Erythroblast (primary cell): Measurements from ENCODE around the gene SUSD6.

ENCODE experiments used
- GATA1 ChIP-seq: IDR thresholded peaks from 2 replicates; pipeline ENCODE4 v1.6.1; 2011; ENCODE audit warnings: low read depth, mild to moderate bottlenecking, control low read depth, low read length, moderate library complexity
- POLR2A ChIP-seq: IDR thresholded peaks from 2 replicates; pipeline ENCODE4 v1.6.1; 2011; ENCODE audit warnings: mild to moderate bottlenecking, low read length

DNA sequence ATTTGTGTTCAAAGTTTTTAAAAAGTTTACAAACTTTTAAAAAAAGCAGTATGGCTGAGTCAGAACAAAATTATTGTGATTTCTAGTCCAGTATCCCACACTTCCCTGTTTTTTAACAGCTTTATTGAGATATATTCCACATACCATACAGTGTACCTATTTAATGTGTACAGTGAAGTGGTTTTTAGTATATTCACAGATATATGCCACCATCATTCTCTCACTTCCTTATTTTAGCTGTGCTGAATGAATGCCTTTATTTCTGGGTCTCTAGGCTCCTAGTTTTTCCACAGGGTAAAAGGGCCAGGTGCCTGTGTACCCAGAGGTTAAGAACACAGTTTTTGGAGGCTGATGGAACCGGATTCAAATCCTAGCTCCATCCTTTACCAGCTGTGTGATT, 96.7 kb downstream of the SUSD6 start:
- TF ChIP-seq POLR2A (no peak), GATA1 (no peak)
